GM21360 (cell line): ENCODE data around the gene TCF3.

Experiments used
- ATAC-seq: cut with Tn5 transposase; IDR thresholded peaks from one replicate; pipeline ENCODE4 v1.9.1; 2021; ENCODE audit warnings: mild to moderate bottlenecking, moderate library complexity; ENCODE audit not compliant: unreplicated experiment

Gene TCF3

DNA sequence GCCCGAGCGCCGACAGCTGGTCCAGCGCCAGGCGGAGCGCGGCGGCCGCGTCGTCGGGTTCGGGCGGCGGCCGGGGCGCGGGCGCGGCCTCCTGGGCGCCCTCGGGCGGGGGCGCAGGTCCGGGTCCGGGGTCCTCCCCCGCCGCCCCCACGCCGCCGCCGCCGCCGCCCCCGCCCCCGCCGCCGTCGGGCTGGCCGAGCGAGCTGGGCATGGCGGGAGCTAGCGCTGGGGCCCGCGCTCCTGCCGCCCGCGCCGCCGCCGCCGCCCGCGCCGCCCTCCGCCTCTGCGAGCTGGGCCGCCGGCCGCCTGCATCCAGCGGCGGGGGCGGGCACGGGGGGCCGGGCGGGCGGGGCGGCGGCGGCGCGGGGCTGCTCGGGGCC lies 84.6 kb downstream of the TCF3 start:
- no peak for ATAC-seq

DNA sequence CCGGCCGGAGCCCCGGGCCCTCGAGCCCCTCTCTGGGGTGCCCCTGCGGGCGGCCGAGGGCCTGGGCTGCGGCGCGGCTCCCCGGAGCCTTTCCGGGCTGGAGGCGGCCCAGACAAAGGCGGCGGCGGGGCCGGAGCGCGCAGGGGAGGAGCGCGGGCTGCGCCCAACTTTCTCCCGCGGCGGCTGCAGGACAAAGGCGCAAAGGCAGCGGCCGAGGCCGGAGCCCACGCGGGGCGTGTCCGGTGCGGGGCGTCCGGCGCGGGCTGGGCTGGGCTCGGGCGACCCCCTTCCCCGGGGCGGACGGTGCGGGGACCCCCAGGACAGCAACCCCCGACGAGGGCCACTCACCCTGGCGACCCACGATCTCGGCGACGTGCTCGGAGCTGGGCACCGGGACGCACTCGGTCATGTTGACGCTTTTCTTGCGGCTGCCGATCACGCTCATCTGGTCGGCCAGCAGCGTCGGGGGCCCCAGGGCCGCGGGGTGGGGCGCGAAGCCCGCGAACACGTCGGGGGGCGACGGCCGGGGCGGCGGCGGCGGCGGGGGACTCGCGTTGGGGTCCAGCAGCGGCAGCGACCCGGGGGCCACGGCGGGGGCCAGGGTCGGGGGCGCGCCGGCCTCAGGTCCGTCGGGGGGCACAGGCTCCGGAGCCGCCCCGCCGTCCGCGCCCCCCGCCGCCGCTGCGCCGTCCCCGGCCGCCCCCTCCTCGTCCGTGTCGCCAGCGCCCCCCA lies 85.1 kb downstream of the TCF3 start:
- ATAC-seq, result no peak

DNA sequence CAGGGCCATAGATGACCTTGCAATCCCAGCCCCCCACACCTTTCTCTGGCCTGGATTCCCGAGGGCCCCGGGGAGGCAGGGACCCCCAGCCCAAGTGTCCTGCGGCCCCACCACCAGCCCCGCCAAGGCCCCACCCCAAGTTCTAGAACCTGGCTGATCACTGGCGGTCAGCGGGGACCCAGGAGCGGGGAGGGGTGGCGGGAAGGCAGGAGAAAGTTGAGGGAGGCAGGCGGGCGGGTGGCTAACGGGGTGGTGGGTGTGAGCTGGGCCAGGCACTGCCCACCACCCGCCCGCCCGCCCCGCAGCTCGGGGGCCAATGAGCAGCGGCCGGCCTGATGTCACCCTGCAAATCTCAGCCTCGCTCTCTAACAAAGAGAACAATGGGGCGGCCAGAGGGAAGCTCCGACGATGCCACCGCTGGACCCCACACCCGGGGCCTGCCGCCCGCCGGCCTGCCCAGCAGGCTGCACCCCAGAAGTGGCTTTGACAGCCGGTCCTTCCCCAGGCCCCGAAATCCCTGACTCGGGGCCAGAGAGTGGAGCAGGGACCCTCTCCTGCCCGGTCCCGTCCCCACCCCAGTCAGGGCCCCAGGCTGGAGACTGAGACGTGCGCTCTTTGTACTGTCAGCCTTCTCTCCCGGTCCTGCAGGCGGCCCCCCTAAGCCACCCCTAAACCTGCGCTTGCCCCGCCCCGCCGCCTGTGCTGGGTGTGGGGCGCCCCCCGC lies 85.9 kb downstream of the TCF3 start:
- ATAC-seq, result no peak

DNA sequence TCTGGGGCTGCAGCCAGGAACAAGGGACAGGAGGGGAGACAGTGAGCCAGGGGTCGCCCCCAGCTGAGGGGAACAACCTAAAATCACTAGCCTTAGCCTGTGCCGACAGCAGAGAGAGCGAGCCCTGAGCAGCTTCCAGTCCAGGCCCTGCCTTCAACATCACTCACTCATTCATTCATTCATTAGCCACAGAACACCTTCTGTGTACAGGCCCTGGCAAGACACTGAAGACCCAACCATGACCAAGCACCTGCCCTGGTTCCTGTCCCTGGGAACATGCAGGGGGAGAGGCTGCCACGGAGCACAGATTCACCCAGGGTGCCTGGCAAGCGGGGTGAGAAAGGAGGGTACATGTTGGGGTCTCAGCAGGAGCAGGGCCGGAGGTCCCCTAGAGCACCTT lies 89.2 kb downstream of the TCF3 start:
- no peak for ATAC-seq

DNA sequence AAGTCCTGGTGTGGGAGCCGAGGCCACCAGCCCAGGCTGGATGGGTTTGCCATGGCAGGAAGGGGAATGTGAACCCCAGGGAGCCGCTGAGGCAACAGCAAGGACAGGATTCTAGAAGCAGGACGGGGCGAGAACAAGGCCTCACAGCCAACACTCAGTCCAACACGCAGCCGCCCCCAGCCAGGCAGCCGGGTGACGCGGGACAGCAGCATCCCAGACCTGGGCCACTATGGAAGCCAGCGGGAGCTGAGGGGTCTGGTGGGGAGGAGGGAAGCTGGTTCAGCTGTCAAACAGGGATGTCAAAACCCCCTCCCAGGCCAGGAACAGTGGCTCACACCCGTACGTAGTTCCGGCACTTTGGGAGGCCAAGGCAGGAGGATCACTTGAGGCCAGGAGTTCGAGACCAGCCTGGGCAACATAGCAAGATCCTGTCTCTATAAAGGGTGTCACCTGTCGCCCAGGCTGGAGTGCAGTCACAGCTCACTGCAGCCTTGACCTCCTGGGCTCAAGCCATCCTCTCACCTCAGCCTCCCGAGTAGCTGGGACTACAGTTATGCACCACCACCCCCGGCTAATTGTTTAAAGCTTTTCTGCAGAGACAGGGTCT lies 91.1 kb downstream of the TCF3 start:
- no peak for ATAC-seq

DNA sequence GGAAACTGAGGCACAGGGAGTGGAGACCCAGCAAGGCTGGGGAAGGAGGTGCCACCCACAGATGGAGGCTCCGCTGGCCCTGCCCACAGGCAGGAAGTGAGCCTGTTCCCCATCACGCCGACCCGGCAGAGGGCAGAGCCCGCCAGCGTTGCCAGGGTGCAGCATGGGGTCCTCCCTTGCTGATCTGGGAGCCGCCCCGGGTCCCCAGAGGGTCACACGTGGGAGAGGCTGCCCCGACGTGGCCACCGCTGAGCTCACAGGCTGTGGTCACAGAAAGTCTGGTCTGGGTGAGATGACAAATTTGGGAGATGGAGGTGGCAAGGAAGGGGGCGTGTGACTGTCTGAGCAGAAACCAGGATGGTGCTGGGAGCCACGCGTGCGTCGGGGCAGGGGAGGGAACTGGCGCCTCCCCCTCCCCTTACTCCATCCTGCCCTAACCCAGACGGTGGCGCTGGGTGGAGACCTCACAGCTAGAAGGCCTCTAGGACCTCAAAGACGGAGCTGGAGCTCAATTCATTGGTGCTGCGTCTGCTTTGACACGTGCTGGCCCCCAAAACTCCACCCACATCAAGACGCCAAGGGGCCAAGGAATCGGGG lies 92.0 kb downstream of the TCF3 start:
- no peak for ATAC-seq
